GM18507 (cell line): ENCODE data around the gene PDLIM5.
"Not testable (repeated sequence)": the region's sequence is repeated elsewhere in the genome, so short reads cannot be mapped to it uniquely, and the experiment has no call there.

ENCODE experiments used
- DNase-seq: peaks from one replicate; pipeline ENCODE4 v3.0.0; 2011; ENCODE audit warnings: low read depth; ENCODE audit not compliant: insufficient read length; ENCODE audit errors: extremely low spot score
- FAIRE-seq: peaks from 2 replicates; lab custom pipeline; 2011; peaks lifted over from hg19 to GRCh38; lab: Jason Lieb, UNC

Gene PDLIM5

GRCh38 chr4:94544811-94545210 lies 93.1 kb downstream of the PDLIM5 start:
- no peak for DNase-seq
- no peak for FAIRE-seq

GRCh38 chr4:94545296-94545695 lies 93.6 kb downstream of the PDLIM5 start:
- no peak for FAIRE-seq

DNA sequence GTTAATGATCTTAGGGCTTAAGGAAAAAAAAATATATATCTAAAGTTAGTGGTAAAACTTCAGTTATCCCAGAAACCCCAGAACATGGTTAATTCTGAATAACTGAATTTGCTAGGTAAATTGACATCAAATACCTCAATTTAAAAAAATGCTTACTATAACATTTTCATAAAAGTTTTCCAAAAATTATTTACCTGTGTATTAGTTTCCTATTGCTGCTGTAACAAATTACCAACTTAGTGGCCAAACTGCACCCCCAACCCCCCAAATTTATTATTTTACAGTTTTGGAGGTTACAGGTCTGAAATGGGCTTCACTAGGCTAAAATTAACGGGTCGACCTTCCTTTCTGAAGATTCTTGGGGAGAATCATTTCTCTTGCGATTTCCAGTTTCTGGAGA lies 95.2 kb downstream of the PDLIM5 start:
- no peak for DNase-seq
- FAIRE-seq = no peak

More at GRCh38 chr4:94545296-94545695, 93.6 kb downstream of the PDLIM5 start:
- DNase-seq = no peak

GRCh38 chr4:94548571-94548970 lies 96.8 kb downstream of the PDLIM5 start:
- no peak for FAIRE-seq
- DNase-seq = no peak

- FAIRE-seq (no peak), DNase-seq (no peak)
Measured at GRCh38 chr4:94550352-94550751, 98.6 kb downstream of the PDLIM5 start.

- DNase-seq = no peak
- FAIRE-seq = no peak
Measured at GRCh38 chr4:94550851-94551250, 99.1 kb downstream of the PDLIM5 start.

- no peak for DNase-seq
Measured at GRCh38 chr4:94551643-94552564, 100.2 kb downstream of the PDLIM5 start.

DNA sequence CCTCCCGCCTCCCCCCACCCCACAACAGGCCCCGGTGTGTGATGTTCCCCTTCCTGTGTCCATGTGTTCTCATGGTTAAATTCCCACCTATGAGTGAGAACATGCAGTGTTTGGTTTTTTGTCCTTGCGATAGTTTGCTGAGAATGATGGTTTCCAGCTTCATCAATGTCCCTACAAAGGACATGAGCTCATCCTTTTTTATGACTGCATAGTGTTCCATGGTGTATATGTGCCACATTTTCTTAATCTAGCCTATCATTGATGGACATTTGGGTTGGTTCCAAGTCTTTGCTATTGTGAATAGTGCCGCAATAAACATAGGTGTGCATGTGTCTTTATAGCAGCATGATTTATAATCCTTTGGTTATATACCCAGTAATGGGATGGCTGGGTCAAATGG lies 104.3 kb downstream of the PDLIM5 start:
- not testable (repeated sequence) for FAIRE-seq

More at GRCh38 chr4:94551643-94552564, 100.2 kb downstream of the PDLIM5 start:
- FAIRE-seq = no peak

DNA sequence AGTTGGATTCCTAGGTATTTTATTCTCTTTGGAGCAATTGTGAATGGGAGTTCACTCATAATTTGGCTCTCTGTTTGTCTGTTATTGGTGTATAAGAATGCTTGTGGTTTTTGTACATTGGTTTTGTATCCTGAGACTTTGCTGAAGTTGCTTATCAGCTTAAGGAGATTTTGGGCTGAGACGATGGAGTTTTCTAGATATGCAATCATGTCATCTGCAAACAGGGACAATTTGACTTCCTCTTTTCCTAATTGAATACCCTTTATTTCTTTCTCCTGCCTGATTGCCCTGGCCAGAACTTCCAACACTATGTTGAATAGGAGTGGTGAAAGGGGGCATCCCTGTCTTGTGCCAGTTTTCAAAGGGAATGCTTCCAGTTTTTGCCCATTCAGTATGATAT lies 105.9 kb downstream of the PDLIM5 start:
- DNase-seq, FAIRE-seq: not testable (repeated sequence)

More for the DNA sequence above, 104.3 kb downstream of the PDLIM5 start:
- DNase-seq = not testable (repeated sequence)

DNA sequence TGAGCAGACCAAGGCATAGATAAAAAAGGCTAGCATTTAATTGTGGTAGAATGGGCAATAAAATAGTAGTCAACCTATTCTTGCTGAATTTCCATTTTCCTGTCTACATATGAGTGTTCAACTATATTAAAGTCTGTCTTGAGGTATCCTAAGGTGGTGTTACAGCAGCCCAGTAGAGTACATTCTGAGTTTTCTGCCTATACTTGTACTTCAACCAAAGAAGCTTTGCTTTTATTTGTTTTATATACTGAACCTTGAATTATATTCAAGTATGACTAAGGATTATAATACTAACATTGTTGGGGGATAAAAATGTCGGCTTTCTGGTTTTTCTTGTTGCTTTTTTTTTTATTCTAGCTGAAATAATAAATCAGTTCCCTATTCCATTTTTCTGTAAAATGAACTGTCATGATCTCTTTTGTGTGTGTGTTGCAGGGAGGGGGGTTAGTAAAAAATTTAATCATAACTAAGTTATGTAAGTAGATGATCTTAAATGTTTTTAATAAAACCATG lies 106.7 kb downstream of the PDLIM5 start:
- FAIRE-seq = no peak
- no peak for DNase-seq

- DNase-seq (no peak), FAIRE-seq (no peak)
Measured at GRCh38 chr4:94559351-94559806, 107.6 kb downstream of the PDLIM5 start.

DNA sequence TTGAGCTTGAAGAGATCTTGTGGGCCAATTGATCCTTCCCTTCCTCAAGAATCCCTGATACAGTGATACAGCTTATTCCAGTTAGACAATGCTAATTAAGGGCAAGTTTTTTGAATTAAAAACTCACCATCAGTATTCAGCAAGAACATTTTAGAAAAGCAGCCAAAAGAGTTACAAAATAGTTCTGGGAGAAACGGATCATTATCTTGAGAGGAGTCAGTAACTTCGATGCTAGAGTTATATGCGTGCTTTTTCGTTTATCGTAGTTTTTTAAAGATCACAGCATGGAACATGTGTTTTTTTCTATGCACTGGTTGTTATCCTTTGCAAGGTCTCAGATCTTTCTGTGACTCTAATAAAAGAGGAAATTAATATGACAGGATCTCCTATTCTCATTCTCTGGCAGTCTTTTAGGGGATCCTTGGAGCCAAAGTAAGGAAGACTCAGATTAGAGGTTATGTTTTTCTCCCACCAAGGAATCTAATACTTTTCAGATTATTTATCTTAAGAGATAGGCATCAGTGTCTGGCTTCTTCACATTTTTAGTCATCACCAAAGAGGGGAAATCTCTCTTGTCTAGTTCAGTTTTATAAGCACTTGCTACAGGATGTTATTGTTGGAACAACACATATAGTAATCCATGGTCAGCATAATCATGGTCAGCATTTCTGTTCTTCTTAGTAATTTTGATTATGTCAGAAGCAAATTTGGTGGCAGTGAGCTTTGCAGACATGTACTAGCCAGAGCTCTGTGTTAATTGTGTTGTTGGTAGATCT lies 109.7 kb downstream of the PDLIM5 start:
- FAIRE-seq = no peak
- DNase-seq = no peak

DNA sequence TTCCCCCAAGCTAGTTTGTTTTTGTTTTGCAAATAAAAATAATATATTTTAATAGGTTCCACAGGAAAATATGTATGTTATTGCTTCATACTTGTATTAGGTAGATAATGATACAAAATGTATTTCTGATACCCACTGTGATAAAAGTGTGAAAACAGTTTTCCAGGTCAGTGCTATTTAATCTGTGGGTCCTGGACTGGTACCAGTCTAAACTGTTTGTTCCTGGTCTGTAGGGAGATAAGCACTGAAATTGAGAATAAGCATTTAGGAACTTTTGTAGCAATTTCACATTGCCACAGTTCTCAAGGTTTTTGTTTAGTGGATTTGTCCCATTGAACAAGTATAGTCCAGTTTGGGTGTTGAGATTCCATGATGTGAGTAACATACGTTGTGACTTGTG lies 110.5 kb downstream of the PDLIM5 start:
- DNase-seq (no peak), FAIRE-seq (no peak)

GRCh38 chr4:94564252-94564651 lies 112.5 kb downstream of the PDLIM5 start:
- no peak for FAIRE-seq

GRCh38 chr4:94566420-94566819 lies 114.7 kb downstream of the PDLIM5 start:
- DNase-seq = no peak
- no peak for FAIRE-seq

More at GRCh38 chr4:94564252-94564651, 112.5 kb downstream of the PDLIM5 start:
- no peak for DNase-seq

- FAIRE-seq (peak; percentile 15), DNase-seq (no peak)
Measured at GRCh38 chr4:94567811-94568210, 116.1 kb downstream of the PDLIM5 start.

- DNase-seq (no peak), FAIRE-seq (peak; percentile 21)
Measured at GRCh38 chr4:94570558-94570957, 118.8 kb downstream of the PDLIM5 start.

GRCh38 chr4:94571298-94571697 lies 119.6 kb downstream of the PDLIM5 start:
- DNase-seq (no peak), FAIRE-seq (no peak)

DNA sequence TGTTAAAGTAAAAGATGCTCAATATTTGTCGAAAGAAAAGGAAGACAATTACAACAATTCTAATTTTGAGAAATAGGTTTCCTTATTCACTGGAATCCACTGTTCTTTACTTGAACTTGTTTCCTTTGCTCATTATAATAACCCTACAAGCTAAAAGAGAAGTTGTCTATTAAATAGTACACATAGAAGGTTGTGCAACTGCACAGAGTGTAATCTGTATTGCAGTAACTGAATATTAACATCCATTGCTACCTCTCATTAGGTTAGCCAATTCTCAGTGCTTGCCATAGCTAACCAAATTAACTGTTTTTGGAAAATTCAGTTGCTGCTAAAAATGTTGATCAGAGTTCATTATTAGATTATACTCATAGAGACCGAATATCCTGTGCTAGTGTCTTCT lies 120.0 kb downstream of the PDLIM5 start:
- DNase-seq = no peak
- FAIRE-seq = peak; percentile 5

DNA sequence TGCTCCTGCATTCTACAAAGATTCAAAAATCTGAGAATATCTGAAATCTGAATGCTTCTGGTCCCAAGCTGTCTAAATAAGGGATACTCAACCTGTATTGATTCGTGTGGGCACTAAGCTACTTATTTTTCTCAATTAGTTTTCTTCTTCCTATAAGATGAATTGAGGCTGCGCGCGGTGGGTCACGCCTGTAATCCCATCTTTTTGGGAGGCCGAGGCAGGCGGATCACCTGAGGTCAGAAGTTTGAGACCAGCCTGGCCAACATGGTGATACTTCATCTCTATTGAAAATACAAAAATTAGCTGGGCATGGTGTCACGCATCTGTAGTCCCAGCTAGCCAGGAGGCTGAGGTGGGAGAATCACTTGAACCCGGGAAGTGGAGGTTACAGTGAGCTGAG lies 122.3 kb downstream of the PDLIM5 start:
- no peak for FAIRE-seq

More for the DNA sequence above, 122.3 kb downstream of the PDLIM5 start:
- no peak for DNase-seq
